Activated B cell treated with CpG ODN at 0.5 μM for 24 hours (primary cell): ENCODE data around the gene NDUFB2. TPM values are rescaled to one million over a fixed set of nuclear protein-coding genes. Genes with fewer than 3 reads are reported as not detected.

Experiments used
- ATAC-seq: fragments of 200-7000 bp; cut with Tn5 transposase; one replicate; pipeline ENCODE4 v1.10.0; 2021; ENCODE audit warnings: low read depth, mild to moderate bottlenecking, moderate library complexity
- CTCF ChIA-PET: fragments of 350-600 bp; sonication (Branson Sonifier 250); formaldehyde crosslinking; loops from one replicate; lab custom pipeline; 2021; ENCODE audit warnings: antibody characterized with exemption; lab: Charles Lee
- POLR2A ChIA-PET: fragments of 350-600 bp; sonication (Branson Sonifier 250); formaldehyde crosslinking; loops from one replicate; lab custom pipeline; 2021; ENCODE audit warnings: antibody characterized with exemption; lab: Charles Lee
- DNase-seq: peaks from one replicate; pipeline ENCODE4 v3.0.0; 2022
- H3K27ac Mint-ChIP-seq: one replicate; pipeline ENCODE4 v1.8.0; 2020; ENCODE audit warnings: mixed read lengths
- H3K27me3 Mint-ChIP-seq: one replicate; pipeline ENCODE4 v1.8.0; 2021; ENCODE audit warnings: mixed read lengths
- H3K36me3 Mint-ChIP-seq: one replicate; pipeline ENCODE4 v1.8.0; 2021; ENCODE audit warnings: low read depth, mixed read lengths
- H3K4me1 Mint-ChIP-seq: one replicate; pipeline ENCODE4 v1.8.0; 2021; ENCODE audit warnings: mixed read lengths
- H3K4me3 Mint-ChIP-seq: one replicate; pipeline ENCODE4 v1.8.0; 2020; ENCODE audit warnings: mild to moderate bottlenecking, mixed read lengths
- H3K9me3 Mint-ChIP-seq: one replicate; pipeline ENCODE4 v1.8.0; 2020; ENCODE audit warnings: mixed read lengths
- intact Hi-C: fragments of 100-400 bp; cut with micrococcal nuclease; formaldehyde crosslinking; loops from one replicate; pipeline ENCODE4 v1.15.1; 2024
- total RNA-seq: library from RNA; stranded (reverse); gene quantifications from 2 replicates; pipeline ENCODE4 v1.2.3, GENCODE V29; 2022
- TF ChIP-seq, protein P1 (sequence below): fragments of 200-600 bp; IDR thresholded peaks from one replicate; pipeline ENCODE4 v1.8.0; 2022; ENCODE audit warnings: antibody characterized with exemption, mild to moderate bottlenecking

Gene NDUFB2
- total RNA-seq, 1 donor from 2014 or later, result 140 TPM

DNA sequence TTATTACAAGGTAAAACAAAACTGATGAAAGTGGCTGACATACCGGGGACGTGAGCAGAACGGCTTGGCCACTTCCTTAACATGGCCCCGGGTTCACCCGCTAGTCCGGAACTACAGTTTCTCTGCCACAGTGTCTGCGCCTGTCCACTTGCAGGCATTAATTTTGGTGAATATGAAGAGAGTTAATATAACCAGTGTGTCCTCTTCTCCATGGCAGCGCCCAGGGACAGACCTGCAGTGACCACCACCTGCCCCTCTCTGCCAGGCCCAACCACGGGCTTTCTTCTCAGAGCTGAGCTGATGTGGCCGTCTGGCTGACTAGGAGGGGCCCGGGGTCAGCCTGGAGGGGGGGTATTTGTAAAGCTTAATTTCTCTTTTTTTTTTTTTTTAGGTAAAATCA is 1.1 kb upstream of the NDUFB2 start:
- no peak overlapping the region for H3K4me3 Mint-ChIP-seq
- ATAC-seq (no peak), DNase-seq (no peak)
- no peaks in the 10 kb centered on the region for H3K27me3 Mint-ChIP-seq
- peaks cover 34% of the 10 kb centered on the region for H3K4me1 Mint-ChIP-seq
- TF ChIP-seq, protein P1, sequence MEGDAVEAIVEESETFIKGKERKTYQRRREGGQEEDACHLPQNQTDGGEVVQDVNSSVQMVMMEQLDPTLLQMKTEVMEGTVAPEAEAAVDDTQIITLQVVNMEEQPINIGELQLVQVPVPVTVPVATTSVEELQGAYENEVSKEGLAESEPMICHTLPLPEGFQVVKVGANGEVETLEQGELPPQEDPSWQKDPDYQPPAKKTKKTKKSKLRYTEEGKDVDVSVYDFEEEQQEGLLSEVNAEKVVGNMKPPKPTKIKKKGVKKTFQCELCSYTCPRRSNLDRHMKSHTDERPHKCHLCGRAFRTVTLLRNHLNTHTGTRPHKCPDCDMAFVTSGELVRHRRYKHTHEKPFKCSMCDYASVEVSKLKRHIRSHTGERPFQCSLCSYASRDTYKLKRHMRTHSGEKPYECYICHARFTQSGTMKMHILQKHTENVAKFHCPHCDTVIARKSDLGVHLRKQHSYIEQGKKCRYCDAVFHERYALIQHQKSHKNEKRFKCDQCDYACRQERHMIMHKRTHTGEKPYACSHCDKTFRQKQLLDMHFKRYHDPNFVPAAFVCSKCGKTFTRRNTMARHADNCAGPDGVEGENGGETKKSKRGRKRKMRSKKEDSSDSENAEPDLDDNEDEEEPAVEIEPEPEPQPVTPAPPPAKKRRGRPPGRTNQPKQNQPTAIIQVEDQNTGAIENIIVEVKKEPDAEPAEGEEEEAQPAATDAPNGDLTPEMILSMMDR, result no peak
- ChIA-PET CTCF (no interaction called here), POLR2A (interaction anchor here (0.9 to 2.3 kb wide), 3 partner anchors 19 to 216 kb away, joined by 3 to 8 read pairs (median 7); partner anchors contain the start of genes ADCK2 and MKRN1)
- H3K27ac Mint-ChIP-seq, result no peak overlapping the region
- H3K9me3 Mint-ChIP-seq, result no peaks in the 10 kb centered on the region
- intact Hi-C loops, result loop anchor here (5.0 kb wide), 1 partner anchor 957 kb away; no protein-coding TSS in a partner anchor
- H3K36me3 Mint-ChIP-seq, result peaks cover 35% of the 10 kb centered on the region

DNA sequence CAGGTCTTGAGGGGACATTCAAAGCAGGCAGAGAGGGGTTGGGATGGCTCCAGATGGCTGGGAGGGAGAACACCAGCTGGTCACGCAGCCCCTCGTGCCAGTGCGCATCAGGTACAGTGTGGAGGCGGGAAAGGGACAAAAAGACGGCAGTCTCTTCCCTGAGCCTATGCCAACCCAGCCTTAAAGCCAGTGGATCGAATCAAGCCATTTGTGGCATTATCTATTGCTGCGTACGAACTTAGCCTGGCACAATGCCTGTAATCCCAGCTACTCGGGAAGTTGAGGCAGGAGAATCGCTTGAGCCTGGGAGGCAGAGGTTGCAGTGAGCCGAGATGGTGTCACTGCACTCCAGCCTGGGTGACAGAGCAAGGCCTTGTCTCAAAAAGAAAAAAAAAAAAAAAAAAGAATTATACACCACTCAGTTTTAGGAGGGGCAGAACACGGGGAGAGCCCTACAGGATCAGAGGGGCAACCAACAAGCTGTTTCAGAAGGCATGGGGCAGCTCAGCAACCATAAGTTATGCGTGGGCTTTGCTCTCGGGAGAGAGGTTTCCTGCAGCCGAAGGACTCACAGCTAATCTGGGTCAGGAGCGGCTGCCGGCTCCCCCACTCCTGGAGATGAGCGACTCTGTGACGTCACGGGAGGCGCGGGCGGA is 356 bp upstream of the NDUFB2 start:
- peak overlapping the region; percentile 98 for H3K27ac Mint-ChIP-seq
- H3K27me3 Mint-ChIP-seq, result no peaks in the 10 kb centered on the region
- TF ChIP-seq, protein P1, result no peak
- CTCF ChIA-PET, result interaction anchor here (0.7 kb wide), 1 partner anchor 42 kb away, joined by 3 read pairs; no protein-coding TSS in a partner anchor
- POLR2A ChIA-PET, result interaction anchor here (0.6 to 2.3 kb wide), 10 partner anchors 10 to 1465 kb away, joined by 3 to 8 read pairs (median 5); partner anchors contain the start of genes ADCK2, MKRN1, MRPS33 and UBN2
- DNase-seq (no peak), ATAC-seq (no peak)
- H3K36me3 Mint-ChIP-seq, result peaks cover 31% of the 10 kb centered on the region
- H3K9me3 Mint-ChIP-seq, result no peaks in the 10 kb centered on the region
- intact Hi-C loops, result loop anchor here (1.0 to 5.0 kb wide), 8 partner anchors 20 to 1355 kb away; partner anchors contain the start of genes BRAF, FMC1, MRPS33 and SSBP1
- peak overlapping the region; percentile 94 for H3K4me3 Mint-ChIP-seq
- H3K4me1 Mint-ChIP-seq, result peaks cover 34% of the 10 kb centered on the region

DNA sequence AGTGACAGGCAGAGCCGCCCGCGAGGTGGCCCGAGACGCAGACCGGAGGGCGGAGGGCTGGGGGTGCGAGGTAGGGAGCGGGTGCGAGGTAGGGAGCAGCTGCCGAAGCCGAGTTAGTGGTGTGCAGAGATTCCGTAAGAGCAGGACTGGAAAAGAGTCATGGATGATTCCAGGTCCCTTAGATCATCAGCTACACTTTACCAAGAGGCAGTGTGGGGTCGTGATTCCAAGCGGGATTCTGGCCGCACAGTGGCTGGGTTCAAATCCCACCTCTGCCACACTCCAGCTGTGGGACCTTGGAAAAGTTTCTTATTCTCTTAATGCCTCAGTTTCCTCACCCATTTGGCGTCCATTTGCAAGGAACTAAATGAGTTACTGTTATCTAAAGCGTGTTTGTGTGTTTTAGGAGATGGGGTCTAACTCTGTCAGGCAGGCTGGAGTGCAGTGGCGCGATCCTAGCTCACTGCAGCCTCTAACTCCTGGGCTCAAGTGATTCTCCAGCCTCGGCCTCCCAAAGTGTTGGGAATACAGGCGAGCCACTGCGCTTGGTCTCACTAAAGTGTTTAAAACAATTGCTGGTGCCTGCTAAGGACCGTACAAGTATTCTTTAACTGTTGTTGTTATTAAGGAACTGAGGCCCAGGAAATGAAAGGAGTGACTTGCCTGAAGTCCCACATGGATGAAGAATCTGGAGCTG is 1.1 kb downstream of the NDUFB2 start:
- ChIA-PET POLR2A (interaction anchor here (0.7 to 2.0 kb wide), 2 partner anchors 25 to 317 kb away, joined by 3 to 8 read pairs; partner anchors contain the start of genes ADCK2 and MRPS33), CTCF (no interaction called here)
- H3K4me1 Mint-ChIP-seq, result peaks cover 34% of the 10 kb centered on the region
- H3K27me3 Mint-ChIP-seq, result no peaks in the 10 kb centered on the region
- H3K36me3 Mint-ChIP-seq, result peaks cover 17% of the 10 kb centered on the region
- H3K27ac Mint-ChIP-seq, result peak overlapping the region; percentile 98
- DNase-seq, result no peak
- H3K4me3 Mint-ChIP-seq, result peak overlapping the region; percentile 94
- ATAC-seq, result no peak
- H3K9me3 Mint-ChIP-seq, result no peaks in the 10 kb centered on the region
- TF ChIP-seq, protein P1, result no peak
- intact Hi-C loops, result loop anchor here (1.0 to 5.0 kb wide), 4 partner anchors 51 to 1357 kb away; partner anchors contain the start of gene FMC1

DNA sequence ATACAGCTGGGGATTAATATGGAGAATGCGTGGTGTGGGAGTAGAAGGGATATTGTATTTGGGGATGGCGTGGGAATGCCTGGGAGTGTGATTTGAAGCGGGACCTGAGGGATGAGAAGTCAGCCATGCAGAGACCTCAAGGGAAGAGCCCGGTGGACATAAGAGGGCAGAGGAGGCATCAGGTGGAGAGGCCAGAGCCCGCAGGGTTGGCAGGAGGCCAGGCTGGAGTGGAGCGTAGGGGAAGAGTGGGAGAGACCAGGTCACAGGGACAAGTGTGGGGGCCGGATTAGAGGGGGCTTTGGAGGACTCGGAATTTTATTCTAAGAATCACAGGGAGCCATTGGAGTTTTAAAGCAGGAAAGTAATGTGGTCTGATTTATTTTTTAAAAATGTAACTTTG is 2.0 kb downstream of the NDUFB2 start:
- Mint-ChIP-seq H3K36me3 (peaks cover 16% of the 10 kb centered on the region), H3K4me3 (peak overlapping the region; percentile 94), H3K27ac (no peak overlapping the region), H3K4me1 (peaks cover 34% of the 10 kb centered on the region), H3K27me3 (no peaks in the 10 kb centered on the region), H3K9me3 (no peaks in the 10 kb centered on the region)
- POLR2A ChIA-PET, result no interaction called here
- CTCF ChIA-PET, result no interaction called here
- ATAC-seq (no peak), DNase-seq (no peak)
- TF ChIP-seq, protein P1, result no peak
- intact Hi-C loops, result loop anchor here (5.0 kb wide), 1 partner anchor 954 kb away; no protein-coding TSS in a partner anchor

DNA sequence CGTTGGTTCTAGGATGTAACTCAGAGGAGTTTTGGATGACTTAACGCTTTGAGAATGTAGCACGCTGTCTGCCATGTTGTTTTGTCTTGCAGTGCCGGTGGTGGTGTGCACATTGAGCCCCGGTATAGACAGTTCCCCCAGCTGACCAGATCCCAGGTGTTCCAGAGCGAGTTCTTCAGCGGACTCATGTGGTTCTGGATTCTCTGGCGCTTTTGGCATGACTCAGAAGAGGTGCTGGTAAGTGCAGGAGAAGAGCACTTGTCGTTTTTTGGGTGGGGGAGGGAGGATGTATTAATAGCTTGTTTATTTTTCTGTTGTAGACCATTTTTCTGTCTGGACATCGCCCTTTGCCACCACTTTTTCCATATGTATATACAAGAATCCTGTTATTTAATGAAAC is 6.3 kb downstream of the NDUFB2 start:
- Mint-ChIP-seq H3K4me3 (no peak overlapping the region), H3K36me3 (peaks cover 36% of the 10 kb centered on the region), H3K9me3 (no peaks in the 10 kb centered on the region), H3K27me3 (no peaks in the 10 kb centered on the region), H3K27ac (no peak overlapping the region), H3K4me1 (peaks cover 15% of the 10 kb centered on the region)
- intact Hi-C loops, result no loop called here
- DNase-seq (no peak), ATAC-seq (no peak)
- ChIA-PET CTCF (no interaction called here), POLR2A (interaction anchor here (0.5 to 0.6 kb wide), 2 partner anchors 88 to 475 kb away, joined by 3 read pairs; no protein-coding TSS in a partner anchor)
- TF ChIP-seq, protein P1, result no peak
